ENCODE measurements around the gene CEMIP2. TPM values are rescaled to one million over a fixed set of nuclear protein-coding genes. Genes with fewer than 3 reads are reported as not detected.
A peak's percentile ranks its signal among the peaks of the same experiment; 100 is the strongest.

The CEMIP2 gene
- total and polyA plus RNA-seq, 2 of the 13 experiments (the other 11 are each of a cell fraction or from before 2014, with no cell fraction given) = 94.3 to 128 TPM

GRCh38 chr9:71725590-71726338, 42.5 kb downstream of the CEMIP2 start (continued):
- no peak for TF ChIP-seq SMAD1 (CRISPR knock-in tag; IDR thresholded peaks at IDR 0.05; ENCODE audit: borderline replicate concordance, low read depth)
- TF ChIP-seq ZSCAN21 (CRISPR knock-in tag; IDR thresholded peaks at IDR 0.05; ENCODE audit: borderline replicate concordance) = no peak
- no peak for TF ChIP-seq ZMAT5 (CRISPR knock-in tag; IDR thresholded peaks at IDR 0.05; ENCODE audit: borderline replicate concordance, low read depth)
- no peak for TF ChIP-seq FLYWCH1 (CRISPR knock-in tag; IDR thresholded peaks at IDR 0.05)
- no peak for TF ChIP-seq ZNF780A (CRISPR knock-in tag; IDR thresholded peaks at IDR 0.05)
- no peak for TF ChIP-seq MAX (IDR thresholded peaks at IDR 0.05)
- no peak for TF ChIP-seq GMEB1 (CRISPR knock-in tag; IDR thresholded peaks at IDR 0.05; ENCODE audit: borderline replicate concordance)
- no peak for TF ChIP-seq FIP1L1 (IDR thresholded peaks at IDR 0.05; ENCODE audit: borderline replicate concordance, insufficient read depth, low read depth, low read length)
- TF ChIP-seq ZNF746 (CRISPR knock-in tag; IDR thresholded peaks at IDR 0.05) = no peak
- TF ChIP-seq ZHX2 (IDR thresholded peaks at IDR 0.05; ENCODE audit: low read depth) = 0 out of 2 replicates have a peak, but pooled peaks have one; percentile 27
- no peak for TF ChIP-seq ZHX2 (CRISPR knock-in tag; IDR thresholded peaks at IDR 0.05; ENCODE audit: borderline replicate concordance)
- no peak for TF ChIP-seq BHLHE40 (IDR thresholded peaks at IDR 0.05; ENCODE audit: low read length)
- TF ChIP-seq ZNF143 (CRISPR knock-in tag; IDR thresholded peaks at IDR 0.05) = no peak
- no peak for TF ChIP-seq IKZF4 (CRISPR knock-in tag; IDR thresholded peaks at IDR 0.05; ENCODE audit: borderline replicate concordance, low read depth, not compliant biosample characterization)
- TF ChIP-seq ZNF333 (CRISPR knock-in tag; IDR thresholded peaks at IDR 0.05; ENCODE audit: borderline replicate concordance) = no peak
- no peak for TF ChIP-seq ZSCAN30 (CRISPR knock-in tag; IDR thresholded peaks at IDR 0.05)
- TF ChIP-seq, protein P1, sequence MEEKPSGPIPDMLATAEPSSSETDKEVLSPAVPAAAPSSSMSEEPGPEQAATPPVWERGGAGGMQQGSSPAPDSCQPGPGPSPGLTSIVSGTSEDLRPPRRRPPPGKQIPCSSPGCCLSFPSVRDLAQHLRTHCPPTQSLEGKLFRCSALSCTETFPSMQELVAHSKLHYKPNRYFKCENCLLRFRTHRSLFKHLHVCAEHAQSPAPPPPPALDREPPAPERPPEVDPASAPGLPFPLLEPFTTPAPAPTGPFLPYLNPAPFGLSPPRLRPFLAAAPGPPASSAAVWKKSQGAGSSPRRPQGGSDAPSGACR (CRISPR knock-in tag; IDR thresholded peaks at IDR 0.05) = no peak
- 0 out of 2 replicates have a peak, but pooled peaks have one; percentile 66 for TF ChIP-seq ZFP1 (CRISPR knock-in tag; IDR thresholded peaks at IDR 0.05)
- TF ChIP-seq SRY (CRISPR knock-in tag; IDR thresholded peaks at IDR 0.05) = no peak
- TF ChIP-seq KDM4B (CRISPR knock-in tag; IDR thresholded peaks at IDR 0.05) = 0 out of 2 replicates have a peak, but pooled peaks have one; percentile 60
